Mesendoderm (in vitro differentiated cells): ENCODE results near the gene NRIP2.

Experiments used
- DNase-seq: peaks from one replicate; pipeline ENCODE4 v3.0.0; 2013
- H2AK5ac ChIP-seq: 2 replicates; pipeline ENCODE4 v1.6.1; 2013; ENCODE audit warnings: low read length, inconsistent platforms
- H2BK120ac ChIP-seq: 2 replicates; pipeline ENCODE4 v1.6.1; 2013; ENCODE audit warnings: low read depth, mild to moderate bottlenecking, low read length, moderate library complexity, mixed read lengths
- H2BK15ac ChIP-seq: replicated peaks from 2 replicates; pipeline ENCODE4 v1.6.1; 2013; ENCODE audit warnings: low read depth, mild to moderate bottlenecking, moderate library complexity
- H2BK5ac ChIP-seq: 2 replicates; pipeline ENCODE4 v1.6.1; 2013; ENCODE audit warnings: low read length, inconsistent platforms
- H3K18ac ChIP-seq: 2 replicates; pipeline ENCODE4 v1.6.1; 2013; ENCODE audit warnings: mild to moderate bottlenecking, low read length, mixed read lengths
- H3K23ac ChIP-seq: one replicate; pipeline ENCODE4 v1.6.1; 2013; ENCODE audit warnings: low read length
- H3K27ac ChIP-seq: 2 replicates; pipeline ENCODE4 v1.5.1; 2013; ENCODE audit warnings: low read depth, mild to moderate bottlenecking, inconsistent platforms, low read length, moderate library complexity
- H3K27me3 ChIP-seq: 2 replicates; pipeline ENCODE4 v1.6.1; 2013; ENCODE audit warnings: low read length, control low read depth, mild to moderate bottlenecking, inconsistent platforms; ENCODE audit not compliant: insufficient read depth, poor library complexity
- H3K36me3 ChIP-seq: 2 replicates; pipeline ENCODE4 v1.6.1; 2013; ENCODE audit warnings: low read length, inconsistent platforms; ENCODE audit not compliant: control insufficient read depth, insufficient read depth
- H3K4ac ChIP-seq: one replicate; pipeline ENCODE4 v1.6.1; 2013; ENCODE audit warnings: low read depth, mild to moderate bottlenecking, low read length, moderate library complexity
- H3K4me1 ChIP-seq: 2 replicates; pipeline ENCODE4 v1.6.1; 2013; ENCODE audit warnings: low read depth, low read length, inconsistent platforms; ENCODE audit not compliant: control insufficient read depth
- H3K4me2 ChIP-seq: 2 replicates; pipeline ENCODE4 v1.6.1; 2013; ENCODE audit warnings: low read length
- H3K4me3 ChIP-seq: 2 replicates; pipeline ENCODE4 v1.5.1; 2013; ENCODE audit warnings: mild to moderate bottlenecking, low read length
- H3K56ac ChIP-seq: one replicate; pipeline ENCODE4 v1.6.1; 2013; ENCODE audit warnings: low read length
- H3K79me1 ChIP-seq: 2 replicates; pipeline ENCODE4 v1.6.1; 2013; ENCODE audit warnings: low read length, inconsistent platforms
- H3K79me2 ChIP-seq: 2 replicates; pipeline ENCODE4 v1.6.1; 2013; ENCODE audit warnings: mild to moderate bottlenecking, low read length; ENCODE audit not compliant: control insufficient read depth, insufficient read depth
- H3K9ac ChIP-seq: 2 replicates; pipeline ENCODE4 v1.6.1; 2013; ENCODE audit warnings: low read length, inconsistent platforms
- H4K5ac ChIP-seq: one replicate; pipeline ENCODE4 v1.6.1; 2013; ENCODE audit warnings: low read length
- H4K8ac ChIP-seq: one replicate; pipeline ENCODE4 v1.6.1; 2013; ENCODE audit warnings: low read depth, mild to moderate bottlenecking, control low read depth, low read length, moderate library complexity
- WGBS: extraction: QIAGEN DNeasy Blood & Tissue Kit; methylation state at CpG from one replicate; pipeline ENCODE4 v1.1.7; 2013; ENCODE audit warnings: low lambda C conversion rate, missing lambda C conversion rate; ENCODE audit not compliant: insufficient coverage; ENCODE audit errors: extremely low coverage; 5-methylcytosine and 5-hydroxymethylcytosine counted together

The NRIP2 gene

DNA sequence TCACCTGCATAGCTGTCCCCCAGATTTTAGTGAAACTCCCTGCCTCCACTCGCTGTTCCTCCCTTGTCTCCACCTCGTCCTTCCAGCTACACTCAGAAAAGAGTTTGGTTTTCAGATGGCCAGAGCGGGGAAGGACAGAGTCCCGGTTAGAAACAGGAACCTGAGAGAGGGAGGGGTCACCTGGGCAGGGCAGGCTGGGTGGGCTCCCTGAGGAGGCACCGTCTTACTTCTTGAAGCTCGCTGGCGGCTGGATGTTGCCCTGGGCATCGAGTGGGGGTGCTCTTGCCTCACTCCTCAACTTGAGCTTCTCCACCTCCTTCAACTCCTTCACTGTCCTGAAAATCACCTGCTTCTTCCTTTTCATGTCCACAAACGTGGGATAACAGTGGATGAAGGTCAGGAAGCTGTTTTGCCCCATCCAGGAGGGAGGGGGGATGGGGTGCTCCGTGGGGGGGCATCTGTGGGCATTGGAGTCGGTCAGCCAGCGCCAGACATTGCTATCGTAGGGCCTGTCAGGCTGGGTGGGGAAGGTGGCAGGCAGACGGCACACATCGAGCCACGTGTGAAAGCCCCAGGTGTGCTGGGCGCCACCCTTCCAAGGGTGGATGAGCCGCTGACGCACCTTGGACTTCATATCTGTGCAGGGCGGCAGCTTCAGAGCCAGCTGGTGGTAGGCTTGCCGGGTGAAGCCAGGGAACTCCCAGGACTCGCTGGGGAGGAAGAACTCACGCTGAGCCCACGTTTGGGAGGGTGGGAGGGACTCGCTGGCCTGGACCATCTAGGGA, 20.0 kb upstream of the NRIP2 start:
- Histone ChIP-seq H3K36me3 (peaks cover 10% of the 10 kb centered on the region), H2BK120ac (no peak overlapping the region), H4K5ac (no peak overlapping the region), H2BK5ac (no peak overlapping the region), H3K4me2 (no peak overlapping the region), H3K27ac (no peak overlapping the region), H2BK15ac (no peak overlapping the region), H3K79me2 (no peaks in the 10 kb centered on the region), H4K8ac (no peak overlapping the region), H3K9ac (no peak overlapping the region), H3K4me3 (no peak overlapping the region), H2AK5ac (no peak overlapping the region), H3K79me1 (no peaks in the 10 kb centered on the region), H3K23ac (no peak overlapping the region), H3K4me1 (no peaks in the 10 kb centered on the region), H3K18ac (no peak overlapping the region), H3K56ac (no peak overlapping the region), H3K4ac (no peak overlapping the region), H3K27me3 (no peaks in the 10 kb centered on the region)
- DNase-seq = no peak
- WGBS = no CpG with 5 or more reads among the region's 25 CpGs

DNA sequence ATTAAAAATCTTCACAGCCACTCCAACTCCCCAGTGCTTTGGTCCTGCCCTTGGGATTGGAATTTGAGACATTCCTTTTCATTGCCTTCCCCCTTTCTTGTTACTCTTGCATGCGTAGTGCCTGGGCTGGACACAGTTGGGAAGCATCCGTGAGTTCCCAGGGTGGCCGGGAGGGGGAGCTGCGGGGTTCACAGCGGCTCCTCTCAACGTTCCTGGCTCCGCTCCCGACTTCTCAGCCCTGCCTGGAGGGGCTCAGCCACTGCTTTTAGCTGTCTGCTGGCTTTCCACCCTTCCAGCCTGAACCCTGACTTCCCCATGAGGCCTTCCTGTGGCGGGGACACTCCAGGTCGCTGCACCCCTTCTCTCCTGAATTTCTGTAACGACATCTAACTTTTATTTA, 18.8 kb upstream of the NRIP2 start:
- no CpG with 5 or more reads among the region's 11 CpGs for WGBS
- no peak overlapping the region for H3K18ac ChIP-seq

DNA sequence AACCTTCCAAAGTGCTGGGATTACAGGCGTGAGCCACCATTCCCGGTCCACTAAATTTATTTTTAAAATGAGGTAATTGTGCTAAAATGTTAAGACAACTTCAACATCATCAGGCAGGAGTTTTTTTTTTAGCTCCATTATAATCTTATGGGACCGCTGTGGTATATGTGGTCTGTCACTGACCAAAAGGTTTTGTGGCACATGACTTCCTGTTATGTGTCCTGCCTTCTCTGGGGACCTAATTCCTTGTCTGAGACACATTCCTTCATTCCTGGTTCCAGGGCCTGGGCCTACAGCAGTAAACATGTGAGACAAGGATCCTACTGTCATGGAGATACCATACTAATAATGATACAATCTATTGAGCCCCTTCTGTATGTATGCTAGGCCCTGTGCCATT, 17.1 kb upstream of the NRIP2 start:
- no peaks in the 10 kb centered on the region for H3K79me2 ChIP-seq
- H3K27ac ChIP-seq = no peak overlapping the region
- H3K79me1 ChIP-seq = no peaks in the 10 kb centered on the region
- no peak overlapping the region for H3K18ac ChIP-seq
- DNase-seq = peak; percentile 41
- no peak overlapping the region for H4K5ac ChIP-seq
- no peaks in the 10 kb centered on the region for H3K27me3 ChIP-seq
- no peaks in the 10 kb centered on the region for H3K4me1 ChIP-seq
- no peak overlapping the region for H3K4ac ChIP-seq
- H3K56ac ChIP-seq = no peak overlapping the region
- no peak overlapping the region for H4K8ac ChIP-seq
- no peak overlapping the region for H2BK5ac ChIP-seq
- H2BK120ac ChIP-seq = no peak overlapping the region
- H3K36me3 ChIP-seq = no peaks in the 10 kb centered on the region
- no peak overlapping the region for H3K23ac ChIP-seq
- H2BK15ac ChIP-seq = no peak overlapping the region
- no peak overlapping the region for H2AK5ac ChIP-seq
- no CpG with 5 or more reads among the region's 3 CpGs for WGBS
- no peak overlapping the region for H3K4me2 ChIP-seq
- H3K4me3 ChIP-seq = no peak overlapping the region
- no peak overlapping the region for H3K9ac ChIP-seq

More for the DNA sequence above, 18.8 kb upstream of the NRIP2 start:
- peak; percentile 94 for DNase-seq
- Histone ChIP-seq H2BK5ac (no peak overlapping the region), H3K4me2 (no peak overlapping the region), H3K56ac (no peak overlapping the region), H3K4ac (no peak overlapping the region), H4K8ac (no peak overlapping the region), H3K79me1 (no peaks in the 10 kb centered on the region), H2AK5ac (no peak overlapping the region), H2BK15ac (no peak overlapping the region), H3K27me3 (no peaks in the 10 kb centered on the region), H3K27ac (no peak overlapping the region), H3K36me3 (peaks cover 4% of the 10 kb centered on the region), H2BK120ac (no peak overlapping the region), H3K4me3 (no peak overlapping the region), H3K9ac (no peak overlapping the region), H4K5ac (no peak overlapping the region), H3K4me1 (no peaks in the 10 kb centered on the region), H3K23ac (no peak overlapping the region), H3K79me2 (no peaks in the 10 kb centered on the region)

DNA sequence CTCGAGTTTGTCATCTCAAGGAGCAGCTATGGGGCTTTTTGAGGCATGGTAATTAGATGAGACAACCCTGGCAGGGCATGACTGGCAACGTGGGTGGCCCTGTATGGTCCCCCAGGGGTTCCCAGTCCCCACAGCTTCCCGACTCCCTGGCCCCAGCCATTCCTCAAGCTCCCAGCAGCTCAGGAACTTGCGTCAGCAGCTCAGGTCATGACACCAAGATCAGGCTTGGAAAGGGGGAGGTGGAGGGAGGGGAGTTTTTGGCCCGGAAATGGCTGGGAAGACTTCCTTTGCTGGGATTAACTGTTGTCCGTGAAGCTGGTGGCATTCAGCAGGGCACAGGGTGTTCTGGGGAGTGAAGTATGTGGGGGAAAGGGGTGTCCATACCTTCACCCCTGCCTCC, 10.4 kb upstream of the NRIP2 start:
- no peak overlapping the region for H3K56ac ChIP-seq
- H3K9ac ChIP-seq = no peak overlapping the region
- H3K27ac ChIP-seq = no peak overlapping the region
- H2AK5ac ChIP-seq = no peak overlapping the region
- no peaks in the 10 kb centered on the region for H3K27me3 ChIP-seq
- no peak overlapping the region for H3K4me3 ChIP-seq
- no peak overlapping the region for H4K5ac ChIP-seq
- H3K36me3 ChIP-seq = no peaks in the 10 kb centered on the region
- no peak overlapping the region for H2BK120ac ChIP-seq
- no peak overlapping the region for H3K18ac ChIP-seq
- H4K8ac ChIP-seq = no peak overlapping the region
- DNase-seq = peak; percentile 67
- H3K23ac ChIP-seq = no peak overlapping the region
- no peak overlapping the region for H3K4ac ChIP-seq
- no CpG with 5 or more reads among the region's 6 CpGs for WGBS
- no peaks in the 10 kb centered on the region for H3K79me2 ChIP-seq
- H3K79me1 ChIP-seq = no peaks in the 10 kb centered on the region
- peaks cover 2% of the 10 kb centered on the region for H3K4me1 ChIP-seq
- H2BK15ac ChIP-seq = no peak overlapping the region
- H3K4me2 ChIP-seq = no peak overlapping the region
- no peak overlapping the region for H2BK5ac ChIP-seq

DNA sequence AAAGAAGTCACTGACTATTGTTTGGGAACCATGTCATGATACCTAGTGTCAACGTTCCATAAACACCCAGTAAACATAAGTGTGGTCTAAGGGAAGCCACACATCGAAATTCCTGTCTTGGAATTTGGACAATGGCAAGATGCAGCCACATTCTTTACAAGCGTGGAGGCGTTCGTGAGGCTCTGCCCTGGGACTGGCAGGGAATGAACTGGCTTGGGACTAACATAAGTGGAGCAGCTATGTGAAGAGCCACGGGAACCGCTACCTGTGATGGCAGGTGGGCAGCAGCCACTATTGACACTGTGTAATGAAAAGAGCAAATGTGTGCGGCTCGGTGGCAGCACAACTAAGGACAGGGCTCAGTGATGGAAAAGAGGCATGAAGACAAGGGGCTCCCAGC, 10.0 kb upstream of the NRIP2 start:
- no peak overlapping the region for H4K5ac ChIP-seq
- H3K27me3 ChIP-seq = no peaks in the 10 kb centered on the region
- H3K36me3 ChIP-seq = no peaks in the 10 kb centered on the region
- no peak overlapping the region for H3K27ac ChIP-seq
- H2BK5ac ChIP-seq = no peak overlapping the region
- H4K8ac ChIP-seq = no peak overlapping the region
- H3K4me2 ChIP-seq = no peak overlapping the region
- no peak overlapping the region for H3K18ac ChIP-seq
- peak; percentile 24 for DNase-seq
- H3K4ac ChIP-seq = no peak overlapping the region
- H2BK120ac ChIP-seq = no peak overlapping the region
- no peaks in the 10 kb centered on the region for H3K79me2 ChIP-seq
- no peak overlapping the region for H2AK5ac ChIP-seq
- peaks cover 2% of the 10 kb centered on the region for H3K4me1 ChIP-seq
- no peak overlapping the region for H2BK15ac ChIP-seq
- H3K4me3 ChIP-seq = no peak overlapping the region
- H3K9ac ChIP-seq = no peak overlapping the region
- H3K56ac ChIP-seq = no peak overlapping the region
- H3K79me1 ChIP-seq = no peaks in the 10 kb centered on the region
- WGBS = no CpG with 5 or more reads among the region's 9 CpGs
- H3K23ac ChIP-seq = no peak overlapping the region

DNA sequence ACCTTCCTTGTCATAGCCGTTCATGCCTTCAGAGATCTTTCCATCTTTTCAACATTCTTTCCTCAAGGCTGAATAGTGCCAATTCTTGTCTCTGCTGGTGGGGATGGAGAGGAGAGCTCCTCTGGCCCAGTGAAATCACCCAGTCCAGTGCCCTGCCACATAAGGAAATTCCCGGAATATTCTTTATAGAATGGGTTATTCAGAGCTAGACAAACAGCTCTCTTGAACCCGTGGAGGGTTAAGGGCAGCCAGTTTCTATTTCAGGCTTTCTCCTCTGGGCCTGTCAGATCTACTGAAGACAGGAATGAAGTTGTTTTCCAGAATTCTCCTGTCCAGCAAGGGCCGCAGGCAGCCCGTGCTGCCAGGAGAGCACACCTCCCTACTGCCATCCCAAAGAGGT, 8.1 kb upstream of the NRIP2 start:
- Histone ChIP-seq H3K18ac (no peak overlapping the region), H3K56ac (no peak overlapping the region), H3K4me1 (peaks cover 2% of the 10 kb centered on the region), H3K4me3 (no peak overlapping the region), H3K27me3 (no peaks in the 10 kb centered on the region), H2AK5ac (no peak overlapping the region), H3K23ac (no peak overlapping the region), H3K36me3 (no peaks in the 10 kb centered on the region), H2BK5ac (no peak overlapping the region), H3K79me1 (no peaks in the 10 kb centered on the region), H4K5ac (no peak overlapping the region), H3K27ac (no peak overlapping the region), H3K79me2 (no peaks in the 10 kb centered on the region), H2BK120ac (no peak overlapping the region), H3K4ac (no peak overlapping the region), H3K4me2 (no peak overlapping the region), H4K8ac (no peak overlapping the region), H3K9ac (no peak overlapping the region), H2BK15ac (no peak overlapping the region)
- no peak for DNase-seq
- no CpG with 5 or more reads among the region's 5 CpGs for WGBS
